Measurements from ENCODE around the gene KRABD2.

KRABD2 gene

DNA sequence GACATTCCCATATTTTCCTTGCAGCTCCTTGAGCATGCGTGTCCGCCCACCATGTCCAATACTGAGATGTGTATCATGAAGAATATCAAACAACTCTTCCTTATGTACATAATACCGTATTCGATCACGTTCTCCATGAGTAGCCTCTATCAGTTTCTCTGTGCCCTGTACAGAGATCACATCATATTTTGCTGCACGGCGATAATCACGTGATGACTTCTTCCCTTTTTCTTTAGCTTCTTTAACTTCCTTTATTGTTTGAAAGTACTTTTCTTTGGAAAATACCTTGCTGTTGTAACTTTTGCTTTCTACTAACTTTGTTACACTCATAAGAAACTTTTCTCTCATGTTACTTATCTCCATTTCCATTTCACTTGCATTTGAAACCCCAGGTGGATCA, 6.6 kb downstream of the KRABD2 start:
- no peak overlapping the region for H3K4me3 ChIP-seq (ENCODE audit: low read depth, low read length)
- TF ChIP-seq, protein P1, sequence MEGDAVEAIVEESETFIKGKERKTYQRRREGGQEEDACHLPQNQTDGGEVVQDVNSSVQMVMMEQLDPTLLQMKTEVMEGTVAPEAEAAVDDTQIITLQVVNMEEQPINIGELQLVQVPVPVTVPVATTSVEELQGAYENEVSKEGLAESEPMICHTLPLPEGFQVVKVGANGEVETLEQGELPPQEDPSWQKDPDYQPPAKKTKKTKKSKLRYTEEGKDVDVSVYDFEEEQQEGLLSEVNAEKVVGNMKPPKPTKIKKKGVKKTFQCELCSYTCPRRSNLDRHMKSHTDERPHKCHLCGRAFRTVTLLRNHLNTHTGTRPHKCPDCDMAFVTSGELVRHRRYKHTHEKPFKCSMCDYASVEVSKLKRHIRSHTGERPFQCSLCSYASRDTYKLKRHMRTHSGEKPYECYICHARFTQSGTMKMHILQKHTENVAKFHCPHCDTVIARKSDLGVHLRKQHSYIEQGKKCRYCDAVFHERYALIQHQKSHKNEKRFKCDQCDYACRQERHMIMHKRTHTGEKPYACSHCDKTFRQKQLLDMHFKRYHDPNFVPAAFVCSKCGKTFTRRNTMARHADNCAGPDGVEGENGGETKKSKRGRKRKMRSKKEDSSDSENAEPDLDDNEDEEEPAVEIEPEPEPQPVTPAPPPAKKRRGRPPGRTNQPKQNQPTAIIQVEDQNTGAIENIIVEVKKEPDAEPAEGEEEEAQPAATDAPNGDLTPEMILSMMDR (IDR thresholded peaks at IDR 0.05; ENCODE audit: low read depth, low read length) = no peak

DNA sequence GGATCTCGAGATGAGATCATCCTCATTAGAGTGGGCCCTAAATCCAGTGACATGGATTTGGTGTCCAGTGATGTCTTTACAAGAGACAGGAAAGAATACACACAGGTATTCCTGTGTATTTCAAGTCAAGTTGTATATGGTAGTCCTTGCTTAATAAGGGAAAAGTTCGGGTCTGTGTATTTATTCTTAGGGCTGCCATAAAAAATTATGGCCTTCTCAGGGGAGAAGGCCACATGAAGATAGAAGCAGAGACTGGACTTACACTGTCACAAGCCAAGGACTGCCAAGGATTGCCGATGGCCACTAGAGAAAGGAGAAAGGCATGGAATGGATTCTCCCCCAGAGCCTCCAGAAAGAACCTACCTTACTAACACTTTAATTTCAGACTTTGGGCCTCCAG, 8.3 kb downstream of the KRABD2 start:
- H3K4me3 ChIP-seq (ENCODE audit: low read depth, low read length) = no peak overlapping the region
- TF ChIP-seq, protein P1 (IDR thresholded peaks at IDR 0.05; ENCODE audit: low read depth, low read length) = no peak

DNA sequence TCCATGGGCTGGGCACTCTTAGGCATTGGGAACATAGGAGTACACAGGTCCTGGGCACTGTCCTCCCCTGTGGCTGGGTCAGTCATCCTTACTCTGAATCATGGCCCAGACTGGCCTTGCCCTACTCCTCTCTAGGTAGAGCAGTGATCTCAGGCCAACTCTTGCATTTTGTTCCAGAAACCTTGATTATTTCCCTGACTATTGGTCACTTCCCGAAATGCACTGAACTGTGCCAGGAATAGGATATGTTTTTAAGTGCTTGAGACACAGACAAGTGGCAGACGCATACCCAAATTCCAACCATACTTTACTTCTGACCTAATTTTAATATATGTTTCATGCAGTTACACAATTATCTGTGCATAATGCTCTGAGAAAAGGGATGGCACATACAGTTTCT, 10.3 kb downstream of the KRABD2 start:
- TF ChIP-seq, protein P1 (IDR thresholded peaks at IDR 0.05; ENCODE audit: low read depth, low read length) = no peak
- no peak overlapping the region for H3K4me3 ChIP-seq (ENCODE audit: low read depth, low read length)

DNA sequence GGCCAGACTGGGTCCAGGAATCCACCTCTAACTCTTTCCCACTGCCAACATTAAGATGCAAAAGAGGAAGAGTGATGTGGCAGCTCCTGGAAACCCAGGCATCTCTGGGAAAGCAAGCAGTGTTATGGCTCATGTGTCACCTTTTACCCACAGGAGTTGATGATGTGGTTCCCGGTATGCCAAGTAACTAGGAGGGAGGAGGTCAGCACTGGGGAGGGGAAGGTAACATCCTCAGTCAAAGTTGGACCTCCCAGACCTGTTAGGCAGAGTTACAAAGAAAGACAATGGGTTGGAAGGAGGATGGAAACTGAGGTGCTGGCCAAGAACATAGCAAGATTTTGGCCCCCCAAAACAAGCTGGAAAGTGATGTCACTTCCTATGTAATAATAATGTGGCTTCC, 11.4 kb downstream of the KRABD2 start:
- no peak overlapping the region for H3K4me3 ChIP-seq (ENCODE audit: low read depth, low read length)
- TF ChIP-seq, protein P1 (IDR thresholded peaks at IDR 0.05; ENCODE audit: low read depth, low read length) = no peak

DNA sequence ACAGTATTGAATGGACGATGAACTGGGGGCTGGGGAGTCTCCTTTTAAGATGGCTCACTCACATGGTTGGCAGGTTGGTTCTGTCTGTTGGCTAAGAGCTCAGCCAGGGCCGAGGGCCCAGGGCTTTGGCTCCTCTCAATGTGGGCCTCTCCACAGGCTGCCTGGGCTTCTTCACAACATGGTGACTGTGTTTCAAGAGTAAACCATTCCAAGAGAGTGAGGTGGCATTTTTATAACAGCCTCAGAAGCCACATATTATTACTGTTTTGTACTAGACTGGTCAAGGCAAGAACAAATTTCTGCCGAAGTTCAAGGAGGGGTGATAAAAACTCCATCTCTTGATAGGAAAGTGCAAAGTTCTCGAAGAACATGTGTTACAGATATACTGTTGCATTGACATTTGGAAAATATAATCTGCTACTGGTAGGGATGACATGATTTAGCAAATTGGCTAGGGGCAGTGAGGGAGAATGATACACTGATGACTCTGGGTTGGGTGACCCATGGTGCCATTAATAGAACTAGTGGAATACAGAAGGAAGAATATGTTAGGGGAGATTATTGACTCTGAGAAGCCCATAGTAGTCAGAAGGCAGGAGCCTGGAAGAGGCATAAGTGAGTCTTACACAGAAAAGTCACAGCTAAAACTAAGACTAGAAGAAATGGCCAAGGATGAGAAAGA, 13.7 kb downstream of the KRABD2 start:
- no peak overlapping the region for H3K4me3 ChIP-seq (ENCODE audit: low read depth, low read length)
- TF ChIP-seq, protein P1 (IDR thresholded peaks at IDR 0.05; ENCODE audit: low read depth, low read length) = no peak

DNA sequence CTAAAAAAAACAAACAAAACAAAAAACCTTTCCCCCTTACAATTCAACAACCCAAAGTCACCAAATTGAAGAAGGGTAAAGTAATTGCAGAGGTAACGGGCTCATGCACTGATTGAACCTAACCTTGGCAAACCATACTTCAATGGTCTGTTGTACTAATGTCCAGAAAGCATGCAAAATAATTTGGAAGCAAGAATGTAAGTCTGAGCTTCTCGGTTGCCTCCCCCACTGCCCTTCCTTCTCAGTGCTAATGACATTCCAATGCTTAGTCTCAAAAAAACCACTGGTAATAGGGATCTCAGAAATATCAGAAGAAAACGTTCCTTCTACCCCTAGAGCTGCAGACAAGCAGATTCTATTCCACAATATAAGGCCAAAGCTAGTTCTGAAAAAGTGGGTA, 15.8 kb downstream of the KRABD2 start:
- TF ChIP-seq, protein P1 (IDR thresholded peaks at IDR 0.05; ENCODE audit: low read depth, low read length) = no peak

DNA sequence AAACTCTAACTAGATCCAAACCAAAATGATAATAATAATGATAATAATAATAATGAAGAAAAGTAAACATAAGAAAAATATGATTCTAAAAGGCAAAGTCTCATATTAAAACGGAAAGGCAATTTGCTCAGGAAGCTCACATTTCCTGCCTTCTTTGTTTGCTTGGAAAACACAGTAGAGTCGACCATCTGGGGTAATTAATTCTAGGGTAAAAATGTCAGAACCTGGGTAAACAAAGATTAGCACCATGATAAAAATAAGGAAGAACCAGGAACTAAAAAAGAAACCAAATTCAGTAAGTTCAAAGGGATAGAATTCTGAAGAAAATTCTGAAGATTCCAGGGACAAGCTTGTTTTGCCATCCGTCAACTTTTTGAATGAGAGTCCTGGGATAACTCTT, 16.2 kb downstream of the KRABD2 start:
- no peak overlapping the region for H3K4me3 ChIP-seq (ENCODE audit: low read depth, low read length)
- TF ChIP-seq, protein P1 (IDR thresholded peaks at IDR 0.05; ENCODE audit: low read depth, low read length) = no peak

More for the DNA sequence above, 15.8 kb downstream of the KRABD2 start:
- H3K4me3 ChIP-seq (ENCODE audit: low read depth, low read length) = no peak overlapping the region
